Endothelial cell of umbilical vein (primary cell): ENCODE results near the gene CNTNAP2. TPM values are rescaled to one million over a fixed set of nuclear protein-coding genes. Genes with fewer than 3 reads are reported as not detected.

ENCODE experiments used
- BruUV-seq: library from RNA; stranded (reverse); fragments of 400-500 nt; replicated peaks from 2 replicates; lab custom pipeline; 2021; lab: Mats Ljungman, UMichigan
- CTCF ChIA-PET: fragments of 300-600, 350-600 bp; sonication (Branson Sonifier 250); formaldehyde crosslinking; loops from one replicate; lab custom pipeline; 2021; ENCODE audit warnings: antibody characterized with exemption, inconsistent platforms; lab: Charles Lee
- POLR2A ChIA-PET: fragments of 300-600, 350-600 bp; sonication (Branson Sonifier 250); formaldehyde crosslinking; loops from one replicate; lab custom pipeline; 2021; ENCODE audit warnings: antibody characterized with exemption, inconsistent platforms; lab: Charles Lee
- DNase-seq: peaks from one replicate; pipeline ENCODE4 v3.0.0-alpha.2; 2011; ENCODE audit warnings: low read depth, low spot score
- FAIRE-seq: peaks from 2 replicates; lab custom pipeline; 2011; peaks lifted over from hg19 to GRCh38; lab: Jason Lieb, UNC
- H2AFZ ChIP-seq: 2 replicates; pipeline ENCODE4 v1.6.0; 2012; ENCODE audit warnings: low read depth, low read length, control low read depth, inconsistent platforms
- H3K27ac ChIP-seq: 2 replicates; pipeline ENCODE4 v1.5.1; 2011; ENCODE audit warnings: low read depth, mild to moderate bottlenecking, control low read depth, low read length, moderate library complexity; ENCODE audit not compliant: insufficient read depth
- H3K27me3 ChIP-seq, 2 experiments: 2 replicates each; pipeline versions ENCODE4 v1.6.0 to v1.6.1; 2011; ENCODE audit warnings: low read length in 2 of 2, mixed read lengths in 1 of 2; ENCODE audit not compliant: control insufficient read depth in 2 of 2, insufficient read depth in 2 of 2
- H3K36me3 ChIP-seq, 2 experiments: 2 replicates in 1 of 2; 3 replicates in 1 of 2; pipeline ENCODE4 v1.5.1; 2011; ENCODE audit warnings: low read length in 2 of 2, mild to moderate bottlenecking in 1 of 2, moderate library complexity in 1 of 2; ENCODE audit not compliant: control insufficient read depth in 2 of 2, insufficient read depth in 2 of 2; ENCODE audit errors: extremely low read depth in 1 of 2
- H3K4me1 ChIP-seq: 3 replicates; pipeline ENCODE4 v1.5.1; 2011; ENCODE audit warnings: mild to moderate bottlenecking, low read length; ENCODE audit not compliant: control insufficient read depth, insufficient read depth; ENCODE audit errors: extremely low read depth
- H3K4me2 ChIP-seq: 2 replicates; pipeline ENCODE4 v1.6.1; 2011; ENCODE audit warnings: low read length, control low read depth, mixed read lengths; ENCODE audit not compliant: insufficient read depth
- H3K4me3 ChIP-seq, 3 experiments: fragments of 200-600 bp in 1 of 3; sonication (generic), shearing (Covaris generic) in 1 of 3; replicated peaks in 1 of 3; 2 replicates each; pipeline ENCODE4 v1.5.1; 2011 to 2016; ENCODE audit warnings: control low read depth in 3 of 3, low read length in 3 of 3, mild to moderate bottlenecking in 2 of 3, inconsistent platforms in 1 of 3, low read depth in 1 of 3, moderate library complexity in 1 of 3; ENCODE audit not compliant: insufficient read depth in 1 of 3
- H3K79me2 ChIP-seq: 2 replicates; pipeline ENCODE4 v1.6.0; 2012; ENCODE audit warnings: low read length, inconsistent platforms; ENCODE audit not compliant: control insufficient read depth, insufficient read depth
- H3K9ac ChIP-seq: replicated peaks from 2 replicates; pipeline ENCODE3; 2011; ENCODE audit warnings: low read length, control low read depth; ENCODE audit not compliant: insufficient read depth; ENCODE audit errors: extremely low read depth
- H3K9me1 ChIP-seq: replicated peaks from 3 replicates; pipeline ENCODE4 v1.6.0; 2011; ENCODE audit warnings: mild to moderate bottlenecking, low read length; ENCODE audit not compliant: control insufficient read depth, insufficient read depth; ENCODE audit errors: extremely low read depth
- H3K9me3 ChIP-seq: replicated peaks from 2 replicates; pipeline ENCODE4 v1.5.1; 2012; ENCODE audit warnings: low read length, inconsistent platforms; ENCODE audit not compliant: control insufficient read depth, insufficient read depth
- H4K20me1 ChIP-seq: replicated peaks from 2 replicates; pipeline ENCODE3; 2011; ENCODE audit warnings: mild to moderate bottlenecking, low read length; ENCODE audit not compliant: control insufficient read depth, insufficient read depth; ENCODE audit errors: extremely low read depth
- CTCF ChIP-seq, 2 donors: IDR thresholded peaks; 1 replicate in 1 of 2; 2 replicates in 1 of 2; pipeline ENCODE4 v1.5.1; 2011; ENCODE audit warnings: low read length in 2 of 2, mild to moderate bottlenecking in 2 of 2, moderate library complexity in 2 of 2, control low read depth in 1 of 2, inconsistent platforms in 1 of 2, low read depth in 1 of 2; ENCODE audit not compliant: insufficient read depth in 1 of 2; ENCODE audit errors: extremely low read depth in 1 of 2
- EZH2 ChIP-seq: IDR thresholded peaks from 2 replicates; pipeline ENCODE4 v1.6.1; 2012; ENCODE audit warnings: borderline replicate concordance, low read depth, mild to moderate bottlenecking, moderate library complexity, low read length, inconsistent platforms; ENCODE audit not compliant: severe bottlenecking
- FOS ChIP-seq: IDR thresholded peaks from 2 replicates; pipeline ENCODE4 v1.6.1; 2011; ENCODE audit warnings: mild to moderate bottlenecking, low read length, moderate library complexity, borderline replicate concordance; ENCODE audit not compliant: insufficient read depth
- GATA2 ChIP-seq: IDR thresholded peaks from 2 replicates; pipeline ENCODE4 v1.7.0; 2011; ENCODE audit warnings: low read depth, mild to moderate bottlenecking, moderate library complexity, mixed read lengths, low read length; ENCODE audit not compliant: insufficient read length, insufficient read depth
- JUN ChIP-seq: IDR thresholded peaks from 2 replicates; pipeline ENCODE4 v1.6.1; 2011; ENCODE audit warnings: borderline replicate concordance, low read depth; ENCODE audit not compliant: insufficient read length, insufficient read depth
- MAX ChIP-seq: IDR thresholded peaks from 2 replicates; pipeline ENCODE4 v1.6.1; 2011; ENCODE audit not compliant: insufficient read depth, insufficient read length
- MYC ChIP-seq: IDR thresholded peaks from one replicate; pipeline ENCODE4 v1.6.1; 2011; ENCODE audit warnings: mild to moderate bottlenecking, low read depth, low read length
- POLR2A ChIP-seq: IDR thresholded peaks from 2 replicates; pipeline ENCODE4 v1.6.1; 2012; ENCODE audit warnings: low read depth, mild to moderate bottlenecking, control low read depth, low read length
- POLR2AphosphoS5 ChIP-seq: IDR thresholded peaks from 2 replicates; pipeline ENCODE4 v1.6.1; 2012; ENCODE audit warnings: low read depth, mild to moderate bottlenecking, control low read depth, low read length, moderate library complexity; ENCODE audit not compliant: insufficient read depth
- dilution Hi-C: fragments of 300-500 bp; cut with MboI; formaldehyde crosslinking; loops from one replicate; pipeline ENCODE4 v1.15.0; 2019; ENCODE audit warnings: low sequenced_read_pairs; ENCODE audit not compliant: extremely low pct_ligation_motif_present
- intact Hi-C: fragments of 100-400 bp; cut with micrococcal nuclease; formaldehyde crosslinking; loops from one replicate; pipeline ENCODE4 v1.10.0; 2022
- polyA plus RNA-seq, 4 experiments: library from polyadenylated mRNA; depleted of rRNA in 3 of 4; stranded (reverse) in 3 of 4; unstranded in 1 of 4; fragments of >200 nt; gene quantifications; 2 replicates each; pipeline versions ENCODE4 v1.2.1 to v1.2.3, GENCODE V29; 2011 to 2012; ENCODE audit warnings: missing spikeins in 1 of 4
- total RNA-seq: library from RNA; stranded (reverse); gene quantifications from 2 replicates; pipeline ENCODE4 v1.2.3, GENCODE V29; 2021

Gene CNTNAP2
- total and polyA plus RNA-seq, 2 donors (not counting 3 experiments of a cell fraction or from before 2014, with no cell fraction given), result not detected

DNA sequence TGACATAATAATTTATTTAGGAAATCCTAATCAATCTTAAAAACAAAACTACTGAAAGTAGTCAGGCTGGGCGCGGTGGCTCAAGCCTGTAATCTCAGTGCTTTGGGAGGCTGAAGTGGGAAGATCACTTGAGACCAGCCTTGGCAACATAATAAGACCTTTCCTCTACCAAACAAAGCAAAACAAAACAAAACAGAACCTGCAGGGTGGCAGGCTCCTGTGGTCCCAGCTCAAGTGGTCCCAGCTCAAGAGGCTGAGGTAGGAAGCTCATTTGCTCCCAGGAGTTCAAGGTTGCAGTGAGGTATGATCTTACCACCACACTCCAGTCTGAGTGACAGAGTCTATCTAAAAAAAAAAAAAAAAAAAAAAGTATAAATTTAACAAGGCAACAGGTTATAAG, 748.0 kb downstream of the CNTNAP2 start:
- POLR2A ChIA-PET, result no interaction called here
- no peak for FAIRE-seq

More for the DNA sequence above, 748.0 kb downstream of the CNTNAP2 start:
- Histone ChIP-seq H3K79me2 (no peaks in the 10 kb centered on the region), H3K9me3 (peaks cover 2% of the 10 kb centered on the region), H3K4me1 (no peaks in the 10 kb centered on the region), H3K9me1 (no peaks in the 10 kb centered on the region), H2AFZ (no peak overlapping the region), H3K9ac (no peak overlapping the region), H3K4me2 (no peak overlapping the region), H3K4me3 (no peak overlapping the region), H3K36me3 (no peaks in the 10 kb centered on the region), H3K27ac (no peak overlapping the region), H3K27me3 (no peaks in the 10 kb centered on the region), H4K20me1 (no peaks in the 10 kb centered on the region)
- TF ChIP-seq POLR2A (no peak), MYC (no peak), POLR2AphosphoS5 (no peak), EZH2 (no peak), JUN (no peak), FOS (no peak), CTCF (IDR thresholded peaks at IDR 0.05; ENCODE audit: extremely low read depth in 1 of 2, insufficient read depth in 1 of 2, low read depth in 1 of 2, low read length in 2 of 2) (no peak), GATA2 (no peak), MAX (no peak)
- intact Hi-C loops (no loop called here), dilution Hi-C loops (no loop called here)
- no TSS peak for BruUV-seq
- CTCF ChIA-PET, result no interaction called here
- no peak for DNase-seq
